GM12878 (cell line): ENCODE measurements around the gene INSC. TPM values are rescaled to one million over a fixed set of nuclear protein-coding genes. Genes with fewer than 3 reads are reported as not detected.

ENCODE experiments used
- ASH2L ChIP-seq: fragments of 300-600, 200-600 bp; sonication (generic); IDR thresholded peaks from 2 replicates; pipeline ENCODE4 v1.6.1; 2017; ENCODE audit warnings: low read depth, mild to moderate bottlenecking, borderline replicate concordance
- BHLHE40 ChIP-seq, 2 experiments: fragments of 450-650 bp in 1 of 2; IDR thresholded peaks; 2 replicates each; pipeline ENCODE4 v1.6.1; 2011 to 2017; ENCODE audit warnings: low read depth in 2 of 2, borderline replicate concordance in 1 of 2, improper control_type of control experiment in 1 of 2, low read length in 1 of 2, mild to moderate bottlenecking in 1 of 2
- BMI1 ChIP-seq: fragments of 450-650 bp; IDR thresholded peaks from 2 replicates; pipeline ENCODE4 v1.6.1; 2016; ENCODE audit warnings: mild to moderate bottlenecking, moderate library complexity, borderline replicate concordance
- HCFC1 ChIP-seq: fragments of 150-350 bp; IDR thresholded peaks from 2 replicates; pipeline ENCODE4 v1.6.1; 2014; ENCODE audit warnings: low read length
- MEF2B ChIP-seq: fragments of 450-650 bp; IDR thresholded peaks from 2 replicates; pipeline ENCODE4 v1.6.1; 2018; ENCODE audit warnings: mild to moderate bottlenecking, moderate library complexity; ENCODE audit not compliant: partially characterized antibody, poor library complexity, severe bottlenecking
- NFYA ChIP-seq: IDR thresholded peaks from 2 replicates; pipeline ENCODE4 v1.6.1; 2011; ENCODE audit warnings: low read depth, mild to moderate bottlenecking, low read length, improper control_type of control experiment, borderline replicate concordance
- POLR2AphosphoS2 ChIP-seq: IDR thresholded peaks from 2 replicates; pipeline ENCODE4 v1.6.1; 2011; ENCODE audit warnings: low read depth, mild to moderate bottlenecking, low read length, improper control_type of control experiment, moderate library complexity
- SIN3A ChIP-seq: IDR thresholded peaks from 2 replicates; pipeline ENCODE4 v1.6.1; 2012; ENCODE audit warnings: low read depth, low read length, improper control_type of control experiment
- TBL1XR1 ChIP-seq: IDR thresholded peaks from 2 replicates; pipeline ENCODE4 v1.6.1; 2012; ENCODE audit warnings: low read depth, low read length, improper control_type of control experiment
- ZNF217 ChIP-seq: fragments of 450-650 bp; IDR thresholded peaks from 2 replicates; pipeline ENCODE4 v1.6.1; 2017; ENCODE audit warnings: antibody characterized with exemption, mild to moderate bottlenecking
- polyA plus RNA-seq, 11 experiments: library from polyadenylated mRNA; depleted of rRNA in 4 of 11; unstranded in 6 of 11; stranded (reverse) in 5 of 11; fragments of >200 nt; fragmentation: Nextera tagmentation in 4 of 11; fragmentation: Illumina TruSeq in 1 of 11; extraction: Ambion mirVana in 4 of 11; extraction: Trizol in 1 of 11; gene quantifications; 1 replicate in 1 of 11; 2 replicates in 10 of 11; pipeline versions ENCODE4 v1.2.1 to v1.2.3, GENCODE V29; 2011 to 2016; ENCODE audit warnings: inconsistent platforms in 2 of 11, missing spikeins in 2 of 11, low read depth in 1 of 11
- total RNA-seq, 4 experiments: library from RNA; depleted of rRNA in 3 of 4; stranded (reverse); fragments of >200 nt in 3 of 4; fragmentation: Illumina TruSeq in 1 of 4; extraction: Trizol in 1 of 4; gene quantifications; 2 replicates each; pipeline versions ENCODE4 v1.2.1 to v1.2.3, GENCODE V29; 2013 to 2021
- TF ChIP-seq, protein P1 (sequence below): fragments of 450-650 bp; IDR thresholded peaks from 2 replicates; pipeline ENCODE4 v1.6.1; 2017; ENCODE audit warnings: mild to moderate bottlenecking, moderate library complexity
- TF ChIP-seq, protein P2 (sequence below): IDR thresholded peaks from 2 replicates; pipeline ENCODE4 v1.6.1; 2011; ENCODE audit warnings: low read depth, mild to moderate bottlenecking, low read length, moderate library complexity, borderline replicate concordance; ENCODE audit errors: extremely low read depth
- TF ChIP-seq, protein P3 (sequence below): IDR thresholded peaks from 2 replicates; pipeline ENCODE4 v1.6.1; 2011; ENCODE audit warnings: low read depth, low read length, improper control_type of control experiment, borderline replicate concordance
- TF ChIP-seq, protein P4 (sequence below): fragments of 450-650 bp; IDR thresholded peaks from 2 replicates; pipeline ENCODE4 v1.6.1; 2017; ENCODE audit warnings: borderline replicate concordance

INSC gene
- total and polyA plus RNA-seq, 10 of the 15 experiments (the other 5 are each of a cell fraction or from before 2014, with no cell fraction given), result 0.13 to 0.33 TPM; not detected in 8

DNA sequence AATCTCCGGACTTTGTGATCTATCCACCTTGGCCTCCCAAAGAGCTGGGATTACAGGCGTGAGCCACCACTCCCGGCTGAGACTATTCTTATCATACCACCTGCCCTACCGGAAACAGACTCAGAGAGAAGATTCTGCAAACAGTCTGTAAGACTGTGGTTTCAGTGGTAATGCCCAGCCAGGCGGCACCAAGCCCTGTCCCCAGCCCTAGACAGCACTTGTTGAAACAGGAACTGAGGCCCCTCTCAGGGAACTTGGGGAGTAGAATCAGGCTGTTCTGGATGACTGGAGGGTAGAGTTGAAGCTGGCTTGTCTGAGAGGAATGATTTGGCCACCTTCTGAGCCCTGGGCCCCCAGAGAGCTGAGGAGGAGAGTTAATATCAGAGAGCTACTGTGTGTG, 1.3 kb upstream of the INSC start (continued):
- TF ChIP-seq, protein P1, sequence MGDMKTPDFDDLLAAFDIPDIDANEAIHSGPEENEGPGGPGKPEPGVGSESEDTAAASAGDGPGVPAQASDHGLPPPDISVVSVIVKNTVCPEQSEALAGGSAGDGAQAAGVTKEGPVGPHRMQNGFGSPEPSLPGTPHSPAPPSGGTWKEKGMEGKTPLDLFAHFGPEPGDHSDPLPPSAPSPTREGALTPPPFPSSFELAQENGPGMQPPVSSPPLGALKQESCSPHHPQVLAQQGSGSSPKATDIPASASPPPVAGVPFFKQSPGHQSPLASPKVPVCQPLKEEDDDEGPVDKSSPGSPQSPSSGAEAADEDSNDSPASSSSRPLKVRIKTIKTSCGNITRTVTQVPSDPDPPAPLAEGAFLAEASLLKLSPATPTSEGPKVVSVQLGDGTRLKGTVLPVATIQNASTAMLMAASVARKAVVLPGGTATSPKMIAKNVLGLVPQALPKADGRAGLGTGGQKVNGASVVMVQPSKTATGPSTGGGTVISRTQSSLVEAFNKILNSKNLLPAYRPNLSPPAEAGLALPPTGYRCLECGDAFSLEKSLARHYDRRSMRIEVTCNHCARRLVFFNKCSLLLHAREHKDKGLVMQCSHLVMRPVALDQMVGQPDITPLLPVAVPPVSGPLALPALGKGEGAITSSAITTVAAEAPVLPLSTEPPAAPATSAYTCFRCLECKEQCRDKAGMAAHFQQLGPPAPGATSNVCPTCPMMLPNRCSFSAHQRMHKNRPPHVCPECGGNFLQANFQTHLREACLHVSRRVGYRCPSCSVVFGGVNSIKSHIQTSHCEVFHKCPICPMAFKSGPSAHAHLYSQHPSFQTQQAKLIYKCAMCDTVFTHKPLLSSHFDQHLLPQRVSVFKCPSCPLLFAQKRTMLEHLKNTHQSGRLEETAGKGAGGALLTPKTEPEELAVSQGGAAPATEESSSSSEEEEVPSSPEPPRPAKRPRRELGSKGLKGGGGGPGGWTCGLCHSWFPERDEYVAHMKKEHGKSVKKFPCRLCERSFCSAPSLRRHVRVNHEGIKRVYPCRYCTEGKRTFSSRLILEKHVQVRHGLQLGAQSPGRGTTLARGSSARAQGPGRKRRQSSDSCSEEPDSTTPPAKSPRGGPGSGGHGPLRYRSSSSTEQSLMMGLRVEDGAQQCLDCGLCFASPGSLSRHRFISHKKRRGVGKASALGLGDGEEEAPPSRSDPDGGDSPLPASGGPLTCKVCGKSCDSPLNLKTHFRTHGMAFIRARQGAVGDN, result no peak
- TF ChIP-seq ZNF217, result no peak
- peak; percentile 41 for TF ChIP-seq MEF2B
- TF ChIP-seq BMI1, result no peak
- TF ChIP-seq, protein P2, sequence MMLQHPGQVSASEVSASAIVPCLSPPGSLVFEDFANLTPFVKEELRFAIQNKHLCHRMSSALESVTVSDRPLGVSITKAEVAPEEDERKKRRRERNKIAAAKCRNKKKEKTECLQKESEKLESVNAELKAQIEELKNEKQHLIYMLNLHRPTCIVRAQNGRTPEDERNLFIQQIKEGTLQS, result no peak
- TF ChIP-seq HCFC1, result no peak
- TF ChIP-seq, protein P3, sequence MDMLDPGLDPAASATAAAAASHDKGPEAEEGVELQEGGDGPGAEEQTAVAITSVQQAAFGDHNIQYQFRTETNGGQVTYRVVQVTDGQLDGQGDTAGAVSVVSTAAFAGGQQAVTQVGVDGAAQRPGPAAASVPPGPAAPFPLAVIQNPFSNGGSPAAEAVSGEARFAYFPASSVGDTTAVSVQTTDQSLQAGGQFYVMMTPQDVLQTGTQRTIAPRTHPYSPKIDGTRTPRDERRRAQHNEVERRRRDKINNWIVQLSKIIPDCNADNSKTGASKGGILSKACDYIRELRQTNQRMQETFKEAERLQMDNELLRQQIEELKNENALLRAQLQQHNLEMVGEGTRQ, result no peak
- no peak for TF ChIP-seq POLR2AphosphoS2
- no peak for TF ChIP-seq TBL1XR1
- TF ChIP-seq ASH2L, result no peak
- TF ChIP-seq, protein P4, sequence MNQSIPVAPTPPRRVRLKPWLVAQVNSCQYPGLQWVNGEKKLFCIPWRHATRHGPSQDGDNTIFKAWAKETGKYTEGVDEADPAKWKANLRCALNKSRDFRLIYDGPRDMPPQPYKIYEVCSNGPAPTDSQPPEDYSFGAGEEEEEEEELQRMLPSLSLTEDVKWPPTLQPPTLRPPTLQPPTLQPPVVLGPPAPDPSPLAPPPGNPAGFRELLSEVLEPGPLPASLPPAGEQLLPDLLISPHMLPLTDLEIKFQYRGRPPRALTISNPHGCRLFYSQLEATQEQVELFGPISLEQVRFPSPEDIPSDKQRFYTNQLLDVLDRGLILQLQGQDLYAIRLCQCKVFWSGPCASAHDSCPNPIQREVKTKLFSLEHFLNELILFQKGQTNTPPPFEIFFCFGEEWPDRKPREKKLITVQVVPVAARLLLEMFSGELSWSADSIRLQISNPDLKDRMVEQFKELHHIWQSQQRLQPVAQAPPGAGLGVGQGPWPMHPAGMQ, result no peak
- peak in 1 of 2 experiments; percentile 18; a peak in 1 of 4 replicates for TF ChIP-seq BHLHE40 (IDR thresholded peaks at IDR 0.05; ENCODE audit: borderline replicate concordance in 1 of 2, low read depth in 2 of 2, low read length in 1 of 2)
- TF ChIP-seq SIN3A, result no peak
- no peak for TF ChIP-seq NFYA
